Ectodermal cell (in vitro differentiated cells): ENCODE measurements around the gene DSCAML1.

Source experiments
- H3K27ac ChIP-seq: 2 replicates; pipeline ENCODE4 v1.7.0; 2013; ENCODE audit warnings: mild to moderate bottlenecking, low read depth, low read length; ENCODE audit not compliant: insufficient read depth, poor library complexity, severe bottlenecking
- H3K27me3 ChIP-seq: 2 replicates; pipeline ENCODE4 v1.7.0; 2013; ENCODE audit warnings: mild to moderate bottlenecking, low read length; ENCODE audit not compliant: insufficient read depth, control insufficient read depth, poor library complexity, severe bottlenecking
- H3K36me3 ChIP-seq: one replicate; pipeline ENCODE4 v1.7.0; 2013; ENCODE audit warnings: low read length; ENCODE audit not compliant: control insufficient read depth, insufficient read depth
- H3K4me1 ChIP-seq: one replicate; pipeline ENCODE4 v1.7.0; 2013; ENCODE audit warnings: low read length; ENCODE audit not compliant: control insufficient read depth, insufficient read depth
- H3K4me3 ChIP-seq: 2 replicates; pipeline ENCODE4 v1.7.0; 2013; ENCODE audit warnings: low read depth, low read length, control low read depth; ENCODE audit not compliant: insufficient read depth
- H3K9me3 ChIP-seq: 2 replicates; pipeline ENCODE4 v1.7.0; 2013; ENCODE audit warnings: mild to moderate bottlenecking, low read length, moderate library complexity; ENCODE audit not compliant: control insufficient read depth
- WGBS, 2 experiments: methylation state at CpG; one replicate each; pipeline ENCODE4 v1.1.7; 2013; ENCODE audit warnings: missing lambda C conversion rate in 2 of 2; 5-methylcytosine and 5-hydroxymethylcytosine counted together

The DSCAML1 gene

DNA sequence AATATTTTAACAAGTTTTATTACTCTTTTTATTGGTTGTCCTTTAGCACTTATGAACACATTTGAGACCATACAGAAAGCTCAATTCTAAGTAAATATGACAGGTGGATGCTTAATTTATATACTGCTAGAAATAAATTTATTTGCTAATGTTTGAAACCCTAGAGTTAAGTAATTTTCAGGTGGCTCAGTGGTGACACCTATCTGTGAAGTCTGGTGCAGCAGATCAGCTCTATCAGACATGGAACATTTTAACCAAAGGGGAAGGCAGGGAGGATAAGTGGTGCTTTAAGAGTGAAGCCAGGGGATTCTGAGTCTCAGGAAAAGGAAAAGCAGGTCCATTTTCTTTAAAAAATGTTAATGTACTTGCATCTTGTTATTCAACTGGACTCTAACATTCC is 175.8 kb downstream of the DSCAML1 start:
- no peaks in the 10 kb centered on the region for H3K36me3 ChIP-seq
- H3K4me1 ChIP-seq, result no peaks in the 10 kb centered on the region
- H3K9me3 ChIP-seq, result no peaks in the 10 kb centered on the region
- H3K27ac ChIP-seq, result no peak overlapping the region
- H3K27me3 ChIP-seq, result no peaks in the 10 kb centered on the region
- no peak overlapping the region for H3K4me3 ChIP-seq

DNA sequence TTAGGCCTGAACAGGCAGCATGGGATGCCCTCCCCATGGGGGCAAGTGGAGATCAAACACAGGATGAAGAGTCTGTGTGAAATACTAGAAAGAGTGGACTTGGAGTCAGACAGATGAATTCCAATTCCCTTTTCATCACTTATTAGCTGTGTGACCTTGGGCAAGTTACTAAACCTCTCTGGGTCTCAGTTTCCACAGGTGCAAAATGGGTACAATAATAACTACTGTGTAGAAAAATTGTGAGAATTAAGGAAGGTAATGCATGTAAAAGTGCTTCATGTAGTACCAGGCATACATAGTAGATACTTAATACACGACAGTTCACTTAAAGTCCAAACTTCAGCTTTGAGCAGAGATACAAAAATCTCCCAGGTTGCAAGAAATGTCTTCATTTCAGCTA is 176.4 kb downstream of the DSCAML1 start:
- Histone ChIP-seq H3K36me3 (no peaks in the 10 kb centered on the region), H3K4me3 (no peak overlapping the region), H3K27me3 (no peaks in the 10 kb centered on the region), H3K9me3 (no peaks in the 10 kb centered on the region), H3K27ac (no peak overlapping the region), H3K4me1 (no peaks in the 10 kb centered on the region)
- 100% methylated on average over 1 of the region's 1 CpG for WGBS, 2 experiments

DNA sequence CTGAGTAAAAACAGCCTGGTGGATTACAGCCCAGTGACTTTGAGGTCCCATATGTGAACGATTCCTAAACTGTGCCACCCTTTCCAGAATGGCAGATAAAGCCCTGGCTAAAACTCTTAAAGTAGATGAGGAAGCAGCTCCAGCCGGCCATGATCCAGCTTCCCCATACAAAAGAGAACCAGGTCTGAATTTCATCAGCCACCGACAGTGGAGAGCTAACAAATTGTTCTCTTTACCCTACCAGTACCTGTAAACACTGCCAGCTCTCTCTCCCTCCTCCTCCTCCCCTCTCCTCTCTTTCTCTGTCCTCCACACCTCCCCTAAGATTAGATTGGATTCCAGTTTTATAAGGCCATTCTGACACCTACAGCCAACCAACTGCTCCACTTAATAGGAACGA is 176.9 kb downstream of the DSCAML1 start:
- Histone ChIP-seq H3K36me3 (no peaks in the 10 kb centered on the region), H3K9me3 (no peaks in the 10 kb centered on the region), H3K4me3 (no peak overlapping the region), H3K27me3 (peaks cover 4% of the 10 kb centered on the region), H3K27ac (no peak overlapping the region), H3K4me1 (no peaks in the 10 kb centered on the region)
- WGBS, 2 experiments, result 75 to 81% methylated on average over 4 of the region's 4 CpGs

DNA sequence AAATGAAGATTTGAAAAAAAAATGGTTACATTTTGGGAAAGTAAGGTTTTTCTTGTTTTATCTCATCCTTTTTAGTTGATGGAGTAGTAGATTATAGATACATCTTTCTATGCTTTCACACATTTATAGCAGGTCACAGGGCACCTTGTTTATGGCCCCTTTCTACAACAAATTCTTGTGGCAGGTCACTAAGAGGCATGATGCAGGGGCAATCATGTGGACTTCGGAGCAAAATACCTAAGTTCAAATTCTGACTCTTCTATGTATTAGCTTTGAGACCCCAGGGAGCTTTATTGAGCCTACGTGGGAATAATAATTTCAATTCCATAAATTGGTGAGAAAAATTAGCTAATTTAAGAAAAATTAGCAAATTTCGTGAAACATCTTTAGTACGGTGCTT is 177.4 kb downstream of the DSCAML1 start:
- Histone ChIP-seq H3K36me3 (no peaks in the 10 kb centered on the region), H3K27me3 (peaks cover 9% of the 10 kb centered on the region), H3K4me1 (no peaks in the 10 kb centered on the region), H3K4me3 (no peak overlapping the region), H3K9me3 (no peaks in the 10 kb centered on the region), H3K27ac (no peak overlapping the region)
- WGBS, 2 experiments, result 92 to 96% methylated on average over 4 of the region's 4 CpGs

DNA sequence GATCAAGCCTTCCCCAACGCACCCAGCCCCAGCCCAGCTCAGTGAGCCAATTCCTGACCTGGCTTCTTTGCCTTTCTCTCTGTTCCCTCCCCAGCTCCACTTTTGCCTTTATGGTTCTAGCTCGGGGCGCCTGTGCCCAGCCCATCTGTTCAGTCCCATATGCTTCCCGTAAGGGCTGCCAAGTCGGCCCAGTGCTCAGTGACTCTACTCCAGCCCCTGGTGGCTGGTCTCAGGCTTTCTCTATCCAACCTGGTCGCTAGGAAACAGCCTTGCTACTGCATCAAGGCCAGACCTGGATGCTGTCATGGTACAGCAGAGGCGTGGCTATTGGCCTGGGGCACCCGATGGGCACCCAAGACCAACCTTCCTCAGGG is 178.0 kb downstream of the DSCAML1 start:
- H3K36me3 ChIP-seq, result no peaks in the 10 kb centered on the region
- H3K4me1 ChIP-seq, result peaks cover 2% of the 10 kb centered on the region
- H3K27ac ChIP-seq, result no peak overlapping the region
- H3K27me3 ChIP-seq, result peaks cover 15% of the 10 kb centered on the region
- no peaks in the 10 kb centered on the region for H3K9me3 ChIP-seq
- H3K4me3 ChIP-seq, result no peak overlapping the region
- 72 to 76% methylated on average over 8 of the region's 8 CpGs for WGBS, 2 experiments

DNA sequence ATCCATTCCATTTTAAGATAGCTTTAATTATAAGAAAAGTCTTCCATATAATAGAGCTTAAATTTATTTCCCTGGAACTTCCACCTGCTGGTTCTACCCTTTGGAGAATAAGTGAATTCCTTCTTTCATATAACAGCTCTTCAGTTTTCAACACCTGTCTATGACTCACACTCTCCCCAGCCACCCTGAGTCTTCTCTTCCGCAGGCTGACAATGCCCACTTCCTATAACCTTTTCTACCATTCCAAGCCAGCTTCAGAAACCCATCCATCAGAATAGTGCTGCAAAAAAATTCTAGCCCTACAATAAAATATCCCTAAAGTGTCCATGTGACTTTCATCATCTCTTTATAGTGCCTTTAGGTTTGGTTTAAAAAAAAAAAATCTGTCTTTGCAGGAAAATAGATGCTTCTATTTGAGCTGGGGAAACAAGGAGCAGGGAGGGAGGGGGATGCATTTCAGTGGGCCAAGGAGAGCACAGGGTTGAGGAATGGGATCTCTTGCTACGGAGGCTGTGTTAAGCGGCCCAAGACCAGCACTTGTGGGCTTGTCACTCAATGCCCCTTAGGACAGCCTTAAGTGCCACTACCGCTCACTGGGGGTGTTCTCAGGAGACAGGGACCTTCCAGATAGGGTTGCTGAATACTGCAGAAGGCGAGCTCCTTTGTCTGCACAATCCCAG is 178.6 kb downstream of the DSCAML1 start:
- 87 to 90% methylated on average over 5 of the region's 5 CpGs for WGBS, 2 experiments
- peaks cover 21% of the 10 kb centered on the region for H3K27me3 ChIP-seq
- no peaks in the 10 kb centered on the region for H3K9me3 ChIP-seq
- H3K27ac ChIP-seq, result no peak overlapping the region
- peaks cover 7% of the 10 kb centered on the region for H3K4me1 ChIP-seq
- H3K4me3 ChIP-seq, result no peak overlapping the region
- H3K36me3 ChIP-seq, result no peaks in the 10 kb centered on the region

DNA sequence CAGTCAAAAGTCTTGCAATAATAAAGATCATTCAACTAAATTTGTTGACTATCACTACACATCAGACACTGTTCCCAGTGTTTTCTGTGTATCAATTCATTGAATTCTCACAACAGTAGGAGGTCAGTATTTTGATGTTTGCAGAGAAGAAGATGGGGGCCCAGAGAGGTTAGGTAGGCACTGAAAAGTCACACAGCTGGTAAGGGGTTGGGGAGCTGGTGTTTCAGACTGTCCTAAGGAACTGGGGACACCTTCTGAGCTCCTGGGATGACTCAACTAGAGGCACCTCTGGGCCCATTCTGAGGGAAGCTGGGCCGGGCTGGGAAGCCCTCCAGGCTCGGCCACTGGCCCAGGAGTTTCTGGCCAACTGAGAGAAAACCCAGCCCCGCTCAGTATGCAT is 180.0 kb downstream of the DSCAML1 start:
- H3K27me3 ChIP-seq, result peaks cover 35% of the 10 kb centered on the region
- no peak overlapping the region for H3K27ac ChIP-seq
- no peaks in the 10 kb centered on the region for H3K9me3 ChIP-seq
- no peaks in the 10 kb centered on the region for H3K36me3 ChIP-seq
- no peak overlapping the region for H3K4me3 ChIP-seq
- WGBS, 2 experiments, result 86 to 90% methylated on average over 3 of the region's 3 CpGs
- H3K4me1 ChIP-seq, result peaks cover 8% of the 10 kb centered on the region

DNA sequence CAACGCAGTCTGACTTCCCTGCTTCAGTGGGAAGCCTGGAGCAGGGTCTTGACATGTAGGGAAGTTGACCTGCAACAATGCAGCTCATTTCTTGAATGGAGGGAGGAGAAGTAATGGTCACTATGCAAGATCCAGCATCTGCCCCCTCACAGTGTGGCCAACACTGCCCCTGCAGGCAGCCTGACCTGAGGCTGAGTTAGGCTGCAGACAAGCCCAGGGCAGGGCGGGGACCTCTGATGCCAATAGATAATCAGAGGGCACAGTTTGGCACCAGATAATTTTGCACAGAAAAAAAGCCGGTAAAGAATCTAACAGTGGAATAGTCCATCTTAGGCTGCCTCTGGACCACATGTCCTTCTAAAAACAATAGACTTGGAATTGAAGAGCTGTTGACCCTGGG is 182.3 kb downstream of the DSCAML1 start:
- Histone ChIP-seq H3K9me3 (no peaks in the 10 kb centered on the region), H3K36me3 (no peaks in the 10 kb centered on the region), H3K27ac (no peak overlapping the region), H3K4me3 (no peak overlapping the region), H3K4me1 (peaks cover 16% of the 10 kb centered on the region), H3K27me3 (peaks cover 58% of the 10 kb centered on the region)
- WGBS, 2 experiments, result 76 to 77% methylated on average over 3 of the region's 3 CpGs

DNA sequence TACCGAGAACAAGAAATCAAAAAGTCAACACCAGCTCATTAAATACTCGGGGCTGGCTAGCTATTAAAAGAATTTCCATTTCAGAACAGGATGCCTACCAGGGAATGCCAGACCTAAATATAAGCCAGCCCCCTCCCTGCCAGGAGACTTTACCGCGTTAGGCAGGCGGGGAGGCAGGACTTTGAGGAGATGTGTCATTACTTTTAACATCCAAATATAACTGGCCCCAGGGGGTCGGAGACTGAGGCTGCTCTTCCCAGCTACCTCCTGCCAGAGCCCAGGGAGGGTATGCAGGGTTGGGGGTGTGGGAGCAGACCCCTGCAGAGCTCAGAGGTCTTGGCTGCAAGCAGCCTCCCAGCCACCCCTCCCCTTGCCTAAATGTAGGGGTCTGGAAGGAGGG is 183.5 kb downstream of the DSCAML1 start:
- Histone ChIP-seq H3K27me3 (peaks cover 70% of the 10 kb centered on the region), H3K36me3 (no peaks in the 10 kb centered on the region), H3K4me1 (peaks cover 16% of the 10 kb centered on the region), H3K4me3 (no peak overlapping the region), H3K27ac (no peak overlapping the region), H3K9me3 (no peaks in the 10 kb centered on the region)
- WGBS, 2 experiments, result 3 to 10% methylated on average over 4 to 5 of the region's 6 CpGs

DNA sequence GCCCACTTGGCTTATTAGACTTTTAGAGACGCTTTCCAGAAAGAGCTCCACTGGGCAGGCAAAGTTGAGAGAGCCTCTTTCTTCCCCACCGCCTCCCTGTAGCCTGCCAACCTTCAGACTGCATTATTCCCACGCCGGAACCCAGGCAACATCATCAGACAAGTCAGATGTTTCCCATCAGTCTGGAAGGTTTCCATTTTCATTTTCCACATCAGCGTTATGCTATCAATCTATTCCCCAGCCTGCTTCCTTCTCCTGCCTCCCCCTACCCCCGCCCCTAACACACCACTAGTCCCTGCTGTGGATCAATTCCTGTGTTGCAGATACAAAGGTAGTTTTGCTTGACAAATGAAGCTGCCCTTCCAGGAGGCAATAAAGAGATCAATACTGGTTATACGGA is 184.8 kb downstream of the DSCAML1 start:
- 79 to 87% methylated on average over 7 of the region's 7 CpGs for WGBS, 2 experiments
- no peak overlapping the region for H3K27ac ChIP-seq
- peaks cover 16% of the 10 kb centered on the region for H3K4me1 ChIP-seq
- no peaks in the 10 kb centered on the region for H3K9me3 ChIP-seq
- no peak overlapping the region for H3K4me3 ChIP-seq
- H3K27me3 ChIP-seq, result peaks cover 83% of the 10 kb centered on the region
- no peaks in the 10 kb centered on the region for H3K36me3 ChIP-seq

DNA sequence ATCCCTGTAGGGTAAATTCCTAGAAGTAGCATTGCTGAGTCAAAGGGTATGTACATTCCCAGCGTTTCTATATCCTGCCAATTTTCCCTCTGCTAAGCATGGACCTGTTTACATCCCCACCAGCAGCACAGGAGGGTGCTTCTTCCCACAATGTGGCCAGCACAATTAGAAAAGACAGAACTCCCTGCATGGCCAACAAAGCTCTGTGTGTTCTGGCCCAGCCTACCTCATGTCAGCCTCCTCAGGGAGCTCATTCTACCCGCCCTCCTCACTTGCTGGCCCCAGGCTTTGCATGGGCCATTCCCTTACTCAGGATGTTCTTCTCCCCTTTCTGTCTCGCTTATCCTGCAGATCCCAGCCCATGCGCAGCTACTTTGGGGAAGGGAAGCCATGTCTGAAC is 186.1 kb downstream of the DSCAML1 start:
- Histone ChIP-seq H3K4me1 (peaks cover 16% of the 10 kb centered on the region), H3K9me3 (no peaks in the 10 kb centered on the region), H3K27me3 (peaks cover 96% of the 10 kb centered on the region), H3K27ac (no peak overlapping the region), H3K36me3 (no peaks in the 10 kb centered on the region), H3K4me3 (no peak overlapping the region)
- WGBS, 2 experiments, result 27 to 29% methylated on average over 4 of the region's 4 CpGs
